COLO668 (cell line): ENCODE measurements around the gene MSH2.
A peak's percentile ranks its signal among the peaks of the same experiment; 100 is the strongest.
"Not testable (repeated sequence)": the region's sequence is repeated elsewhere in the genome, so short reads cannot be mapped to it uniquely, and the experiment has no call there.

ENCODE experiments used
- DNase-seq: peaks from one replicate; lab custom pipeline; 2025; ENCODE audit not compliant: unreplicated experiment; lab: John Stamatoyannopoulos, UW

The MSH2 gene

GRCh38 chr2:47402805-47403608, at the start of gene MSH2:
MSH2 (plus strand) TSS chr2:47403156; CDS start chr2:47403192, 36 bp downstream.
- DNase-seq, result peak; percentile 97

GRCh38 chr2:47354013-47354847, 48.7 kb upstream of the MSH2 start:
- DNase-seq, result no peak

GRCh38 chr2:47354848-47355204, 48.1 kb upstream of the MSH2 start:
- no peak for DNase-seq

- no peak for DNase-seq
Measured at GRCh38 chr2:47357483-47357882, 45.5 kb upstream of the MSH2 start.

- no peak for DNase-seq
Measured at GRCh38 chr2:47359375-47359868, 43.5 kb upstream of the MSH2 start.

GRCh38 chr2:47360283-47360682, 42.7 kb upstream of the MSH2 start:
- DNase-seq, result no peak

GRCh38 chr2:47360927-47361326, 42.0 kb upstream of the MSH2 start:
- no peak for DNase-seq

GRCh38 chr2:47361505-47362229, 41.3 kb upstream of the MSH2 start:
- not testable (repeated sequence) for DNase-seq

- peak; percentile 51 for DNase-seq
Measured at GRCh38 chr2:47373747-47374146, 29.2 kb upstream of the MSH2 start.

- no peak for DNase-seq
Measured at GRCh38 chr2:47375307-47375706, 27.6 kb upstream of the MSH2 start.

GRCh38 chr2:47379384-47379783, 23.6 kb upstream of the MSH2 start:
- DNase-seq, result no peak

- DNase-seq, result no peak
Measured at GRCh38 chr2:47381408-47381807, 21.5 kb upstream of the MSH2 start.

GRCh38 chr2:47386551-47386950, 16.4 kb upstream of the MSH2 start:
- no peak for DNase-seq

- no peak for DNase-seq
Measured at GRCh38 chr2:47388888-47389287, 14.1 kb upstream of the MSH2 start.

GRCh38 chr2:47389692-47390091, 13.3 kb upstream of the MSH2 start:
- DNase-seq, result no peak

- peak; percentile 21 for DNase-seq
Measured at GRCh38 chr2:47401789-47402554, 984 bp upstream of the MSH2 start.

- DNase-seq, result no peak
Measured at GRCh38 chr2:47402555-47402804, 476 bp upstream of the MSH2 start.

GRCh38 chr2:47403609-47404193, 745 bp downstream of the MSH2 start:
- peak; percentile 31 for DNase-seq

- no peak for DNase-seq
Measured at GRCh38 chr2:47404356-47404755, 1.4 kb downstream of the MSH2 start.

- no peak for DNase-seq
Measured at GRCh38 chr2:47405757-47406156, 2.8 kb downstream of the MSH2 start.
